Suprapubic skin (tissue), 4 donors: ENCODE data around the gene CARMIL3. TPM values are rescaled to one million over a fixed set of nuclear protein-coding genes. Genes with fewer than 3 reads are reported as not detected.

Source experiments
- DNase-seq, 2 donors: peaks; one replicate each; pipeline ENCODE4 v3.0.0-alpha.2; 2019; ENCODE audit warnings: low spot score in 2 of 2
- H3K27ac ChIP-seq: fragments of 200-600 bp; sonication (generic); one replicate; pipeline ENCODE4 v1.5.1; 2019
- H3K27me3 ChIP-seq: fragments of 200-600 bp; sonication (generic); one replicate; pipeline ENCODE4 v1.5.1; 2019
- H3K36me3 ChIP-seq: fragments of 200-600 bp; sonication (generic); one replicate; pipeline ENCODE4 v1.5.1; 2019
- H3K4me1 ChIP-seq: fragments of 200-600 bp; sonication (generic); one replicate; pipeline ENCODE4 v1.5.1; 2019
- H3K4me3 ChIP-seq: fragments of 200-600 bp; sonication (generic); one replicate; pipeline ENCODE4 v1.5.1; 2019; ENCODE audit warnings: mild to moderate bottlenecking
- H3K9me3 ChIP-seq: fragments of 200-600 bp; sonication (generic); one replicate; pipeline ENCODE4 v1.5.1; 2019
- CTCF ChIP-seq, 2 donors: fragments of 200-600 bp in 1 of 2; fragments of 450-650 bp in 1 of 2; sonication (generic) in 1 of 2; IDR thresholded peaks; one replicate each; pipeline ENCODE4 v1.5.1; 2016 to 2019; ENCODE audit warnings: antibody characterized with exemption in 2 of 2, mild to moderate bottlenecking in 1 of 2, moderate library complexity in 1 of 2
- EP300 ChIP-seq: sonication (generic); formaldehyde crosslinking; IDR thresholded peaks from one replicate; pipeline ENCODE4 v1.6.1; 2017; ENCODE audit warnings: antibody characterized with exemption
- POLR2A ChIP-seq, 2 donors: fragments of 450-650 bp; IDR thresholded peaks; one replicate each; pipeline ENCODE4 v1.6.1; 2017; ENCODE audit warnings: antibody characterized with exemption in 2 of 2, mild to moderate bottlenecking in 2 of 2, moderate library complexity in 2 of 2
- POLR2AphosphoS5 ChIP-seq, 3 donors: sonication (generic); formaldehyde crosslinking; IDR thresholded peaks; one replicate each; pipeline ENCODE4 v1.6.1; 2017; ENCODE audit warnings: antibody characterized with exemption in 3 of 3
- WGBS: methylation state at CpG from one replicate; pipeline ENCODE4 v1.1.5; 2018; 5-methylcytosine and 5-hydroxymethylcytosine counted together
- total RNA-seq, 4 donors: library from RNA; depleted of rRNA; stranded (reverse); fragments of >200 nt; gene quantifications; one replicate each; pipeline ENCODE4 v1.1.0, GENCODE V29; 2016

CARMIL3 gene
- total RNA-seq, 4 donors from 2014 or later = 5.9 to 11.2 (median 7.7) TPM

GRCh38 chr14:24067133-24068082, 15.6 kb downstream of the CARMIL3 start:
- Histone ChIP-seq H3K27me3 (peaks cover 5% of the 10 kb centered on the region), H3K36me3 (no peaks in the 10 kb centered on the region), H3K27ac (no peak overlapping the region), H3K4me1 (peaks cover under 1% of the 10 kb centered on the region), H3K9me3 (no peaks in the 10 kb centered on the region), H3K4me3 (no peak overlapping the region)
- 95% methylated on average over 8 of the region's 12 CpGs for WGBS
- no peak for TF ChIP-seq CTCF (IDR thresholded peaks at IDR 0.05)
- no peak for TF ChIP-seq POLR2AphosphoS5 (IDR thresholded peaks at IDR 0.05)
- no peak for TF ChIP-seq POLR2A (IDR thresholded peaks at IDR 0.05)
- no peak for DNase-seq

DNA sequence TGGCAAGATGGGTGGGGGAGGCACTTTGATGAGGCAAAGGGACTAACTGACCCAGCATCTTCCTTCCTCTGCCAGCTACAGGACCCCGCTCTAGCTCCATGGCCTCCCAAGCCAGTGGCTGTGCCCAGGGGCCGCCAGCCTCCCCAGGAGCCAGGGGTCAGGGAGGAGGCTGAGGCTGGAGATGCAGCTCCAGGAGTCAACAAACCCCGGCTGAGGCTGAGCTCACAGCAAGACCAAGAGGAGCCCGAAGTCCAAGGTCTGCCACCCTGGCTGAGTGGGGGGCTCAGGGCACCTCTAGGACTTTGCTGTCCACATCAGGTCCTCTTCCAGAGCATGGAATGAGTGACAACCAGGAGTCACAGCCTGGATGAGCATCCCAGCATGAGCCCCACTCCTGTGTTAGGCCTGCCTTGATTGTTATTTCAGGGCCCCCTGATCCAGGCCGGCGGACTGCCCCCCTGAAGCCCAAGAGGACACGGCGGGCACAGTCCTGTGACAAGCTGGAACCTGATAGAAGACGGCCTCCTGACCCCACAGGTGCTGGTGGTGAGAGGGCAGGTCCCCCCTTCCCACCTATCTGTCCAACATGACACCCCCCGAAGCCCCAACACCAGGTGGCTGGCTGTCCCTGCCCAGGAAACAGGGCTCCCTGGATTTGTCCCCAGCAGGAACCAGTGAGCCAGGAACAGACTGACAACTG, 17.1 kb downstream of the CARMIL3 start:
- no peak overlapping the region for H3K4me3 ChIP-seq
- TF ChIP-seq POLR2AphosphoS5 (IDR thresholded peaks at IDR 0.05) (no peak), EP300 (no peak), CTCF (IDR thresholded peaks at IDR 0.05) (no peak), POLR2A (IDR thresholded peaks at IDR 0.05) (no peak)
- WGBS = 100% methylated on average over 3 of the region's 10 CpGs
- peaks cover 7% of the 10 kb centered on the region for H3K4me1 ChIP-seq
- no peak for DNase-seq
- H3K36me3 ChIP-seq = no peaks in the 10 kb centered on the region
- H3K9me3 ChIP-seq = no peaks in the 10 kb centered on the region
- H3K27me3 ChIP-seq = peaks cover 8% of the 10 kb centered on the region
- no peak overlapping the region for H3K27ac ChIP-seq

DNA sequence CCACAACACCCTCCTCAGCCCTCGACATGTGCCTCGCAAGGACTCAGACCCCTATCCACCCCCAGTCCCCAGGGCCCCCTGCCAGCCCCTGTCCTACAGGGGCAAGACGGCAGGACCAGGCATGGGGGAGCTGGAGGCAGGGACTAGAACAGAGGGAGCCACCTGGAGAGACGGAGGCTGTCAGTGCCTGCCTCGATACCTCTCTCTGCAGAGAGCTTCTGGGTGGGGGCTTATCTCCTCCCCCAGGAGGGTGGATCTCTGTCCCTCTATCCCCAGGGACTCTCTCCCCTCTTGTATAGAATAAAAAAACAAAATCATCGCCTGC, 17.6 kb downstream of the CARMIL3 start:
- no peaks in the 10 kb centered on the region for H3K9me3 ChIP-seq
- no peak overlapping the region for H3K27ac ChIP-seq
- WGBS = 93% methylated on average over 4 of the region's 6 CpGs
- peaks cover 7% of the 10 kb centered on the region for H3K4me1 ChIP-seq
- H3K27me3 ChIP-seq = peaks cover 8% of the 10 kb centered on the region
- TF ChIP-seq POLR2A (IDR thresholded peaks at IDR 0.05) = no peak
- no peak for TF ChIP-seq EP300
- no peak for TF ChIP-seq POLR2AphosphoS5 (IDR thresholded peaks at IDR 0.05)
- no peak for TF ChIP-seq CTCF (IDR thresholded peaks at IDR 0.05)
- no peak for DNase-seq
- no peak overlapping the region for H3K4me3 ChIP-seq
- no peaks in the 10 kb centered on the region for H3K36me3 ChIP-seq

- Histone ChIP-seq H3K4me3 (no peak overlapping the region), H3K9me3 (no peaks in the 10 kb centered on the region), H3K36me3 (no peaks in the 10 kb centered on the region), H3K4me1 (peaks cover 7% of the 10 kb centered on the region), H3K27ac (no peak overlapping the region), H3K27me3 (peaks cover 8% of the 10 kb centered on the region)
- 73% methylated on average over 10 of the region's 10 CpGs for WGBS
- TF ChIP-seq CTCF (IDR thresholded peaks at IDR 0.05) = no peak
- TF ChIP-seq POLR2AphosphoS5 (IDR thresholded peaks at IDR 0.05) = no peak
- no peak for TF ChIP-seq POLR2A (IDR thresholded peaks at IDR 0.05)
- no peak for TF ChIP-seq EP300
- DNase-seq = no peak
These were observed 18.7 kb downstream of the CARMIL3 start for GRCh38 chr14:24070285-24071143.
